RWPE1 (cell line): ENCODE data around the gene DERL3.

Experiments used
- CTCF ChIA-PET: fragments of 350-600 bp; sonication (Branson Sonifier 250); formaldehyde crosslinking; extraction: SDS; loops from one replicate; lab custom pipeline; 2021; lab: Yijun Ruan, JAX
- POLR2A ChIA-PET: fragments of 400-600 bp; formaldehyde crosslinking; extraction: SDS; loops from one replicate; lab custom pipeline; 2020; ENCODE audit warnings: antibody characterized with exemption; ENCODE audit not compliant: low non-redundant PET; lab: Yijun Ruan, JAX
- DNase-seq: peaks from one replicate; pipeline ENCODE4 v3.0.0; 2012; ENCODE audit warnings: low spot score
- H3K27ac ChIP-seq: fragments of 450-650 bp; 2 replicates; pipeline ENCODE4 v1.5.1; 2017
- CTCF ChIP-seq: fragments of 450-650 bp; conservative IDR thresholded peaks from 2 replicates; pipeline ENCODE4 v1.5.1; 2017; ENCODE audit warnings: low read depth, mild to moderate bottlenecking

Gene DERL3

GRCh38 chr22:23857606-23858483 is 19.0 kb upstream of the DERL3 start, which contains the start of gene SLC2A11:
Gene SLC2A11 (plus strand): TSS chr22:23857875. CDS start chr22:23858000, 125 bp downstream.
- peak within 1 kb of the TSS; percentile 91 for H3K27ac ChIP-seq
- DNase-seq: peak; percentile 85
- POLR2A ChIA-PET: interaction anchor here (0.6 kb wide), 1 partner anchor 15 kb away, joined by 3 read pairs; no protein-coding TSS in a partner anchor
- peak; percentile 32; the same call in 1 of the 2 replicates for TF ChIP-seq CTCF
- CTCF ChIA-PET: interaction anchor here (0.7 kb wide), 1 partner anchor 31 kb away, joined by 8 read pairs; no protein-coding TSS in a partner anchor

GRCh38 chr22:23856721-23857605 is 18.2 kb upstream of the DERL3 start:
- TF ChIP-seq CTCF: no peak
- ChIA-PET CTCF (interaction anchor here (0.7 kb wide), 1 partner anchor 32 kb away, joined by 8 read pairs; no protein-coding TSS in a partner anchor), POLR2A (interaction anchor here (0.6 kb wide), 2 partner anchors 16 to 1855 kb away, joined by 3 read pairs; no protein-coding TSS in a partner anchor)
- peak overlapping the region; percentile 91 for H3K27ac ChIP-seq
- no peak for DNase-seq

GRCh38 chr22:23850136-23850611 is 11.4 kb upstream of the DERL3 start:
- no peak for DNase-seq
- no peak overlapping the region for H3K27ac ChIP-seq
- ChIA-PET CTCF (interaction anchor here (0.5 to 1.4 kb wide), 11 partner anchors 9 to 332 kb away, joined by 3 to 8 read pairs (median 3); no protein-coding TSS in a partner anchor), POLR2A (no interaction called here)
- TF ChIP-seq CTCF: no peak

GRCh38 chr22:23849009-23850006 is 10.5 kb upstream of the DERL3 start:
- peak; percentile 71 for DNase-seq
- TF ChIP-seq CTCF: peak; percentile 95
- ChIA-PET CTCF (interaction anchor here (0.5 to 1.4 kb wide), 12 partner anchors 9 to 599 kb away, joined by 3 to 8 read pairs (median 3); no protein-coding TSS in a partner anchor), POLR2A (no interaction called here)
- H3K27ac ChIP-seq: no peak overlapping the region

GRCh38 chr22:23847991-23848864 is 9.4 kb upstream of the DERL3 start:
- DNase-seq: no peak
- TF ChIP-seq CTCF: no peak
- H3K27ac ChIP-seq: no peak overlapping the region
- POLR2A ChIA-PET: interaction anchor here (0.6 kb wide), 1 partner anchor 78 kb away, joined by 5 read pairs; no protein-coding TSS in a partner anchor
- CTCF ChIA-PET: no interaction called here
